ENCODE data around the gene FNDC10.

DNA sequence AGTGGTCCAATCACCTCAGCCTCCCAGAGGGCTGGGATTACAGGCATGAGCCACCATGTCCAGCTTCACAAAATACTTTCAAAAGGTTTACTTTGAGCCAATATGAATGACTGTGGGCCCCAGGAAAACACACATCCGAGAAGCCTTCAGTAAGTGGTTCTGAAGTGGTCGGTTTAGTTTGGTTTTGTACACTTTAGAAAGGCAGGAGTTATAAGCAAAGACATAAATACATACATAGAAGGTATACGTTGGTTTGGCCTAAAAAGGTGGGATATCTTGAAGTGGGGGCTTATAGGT, 12.1 kb upstream of the FNDC10 start:
- TF ChIP-seq, protein P1, sequence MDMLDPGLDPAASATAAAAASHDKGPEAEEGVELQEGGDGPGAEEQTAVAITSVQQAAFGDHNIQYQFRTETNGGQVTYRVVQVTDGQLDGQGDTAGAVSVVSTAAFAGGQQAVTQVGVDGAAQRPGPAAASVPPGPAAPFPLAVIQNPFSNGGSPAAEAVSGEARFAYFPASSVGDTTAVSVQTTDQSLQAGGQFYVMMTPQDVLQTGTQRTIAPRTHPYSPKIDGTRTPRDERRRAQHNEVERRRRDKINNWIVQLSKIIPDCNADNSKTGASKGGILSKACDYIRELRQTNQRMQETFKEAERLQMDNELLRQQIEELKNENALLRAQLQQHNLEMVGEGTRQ (IDR thresholded peaks at IDR 0.05; ENCODE audit: borderline replicate concordance, low read depth, low read length), result no peak
- TF ChIP-seq CHD2 (IDR thresholded peaks at IDR 0.05; ENCODE audit: borderline replicate concordance, low read depth, low read length) (no peak), MYC (IDR thresholded peaks at IDR 0.05; ENCODE audit: insufficient read depth, insufficient read length, insufficient replicate concordance, low read length, severe bottlenecking) (no peak), POLR2AphosphoS5 (IDR thresholded peaks at IDR 0.05; ENCODE audit: low read length) (no peak), TCF3 (IDR thresholded peaks at IDR 0.05; ENCODE audit: borderline replicate concordance, insufficient read depth, low read depth, low read length) (no peak), ZNF274 (IDR thresholded peaks at IDR 0.05; ENCODE audit: insufficient read depth, insufficient read length) (no peak)
- TF ChIP-seq, protein P2, sequence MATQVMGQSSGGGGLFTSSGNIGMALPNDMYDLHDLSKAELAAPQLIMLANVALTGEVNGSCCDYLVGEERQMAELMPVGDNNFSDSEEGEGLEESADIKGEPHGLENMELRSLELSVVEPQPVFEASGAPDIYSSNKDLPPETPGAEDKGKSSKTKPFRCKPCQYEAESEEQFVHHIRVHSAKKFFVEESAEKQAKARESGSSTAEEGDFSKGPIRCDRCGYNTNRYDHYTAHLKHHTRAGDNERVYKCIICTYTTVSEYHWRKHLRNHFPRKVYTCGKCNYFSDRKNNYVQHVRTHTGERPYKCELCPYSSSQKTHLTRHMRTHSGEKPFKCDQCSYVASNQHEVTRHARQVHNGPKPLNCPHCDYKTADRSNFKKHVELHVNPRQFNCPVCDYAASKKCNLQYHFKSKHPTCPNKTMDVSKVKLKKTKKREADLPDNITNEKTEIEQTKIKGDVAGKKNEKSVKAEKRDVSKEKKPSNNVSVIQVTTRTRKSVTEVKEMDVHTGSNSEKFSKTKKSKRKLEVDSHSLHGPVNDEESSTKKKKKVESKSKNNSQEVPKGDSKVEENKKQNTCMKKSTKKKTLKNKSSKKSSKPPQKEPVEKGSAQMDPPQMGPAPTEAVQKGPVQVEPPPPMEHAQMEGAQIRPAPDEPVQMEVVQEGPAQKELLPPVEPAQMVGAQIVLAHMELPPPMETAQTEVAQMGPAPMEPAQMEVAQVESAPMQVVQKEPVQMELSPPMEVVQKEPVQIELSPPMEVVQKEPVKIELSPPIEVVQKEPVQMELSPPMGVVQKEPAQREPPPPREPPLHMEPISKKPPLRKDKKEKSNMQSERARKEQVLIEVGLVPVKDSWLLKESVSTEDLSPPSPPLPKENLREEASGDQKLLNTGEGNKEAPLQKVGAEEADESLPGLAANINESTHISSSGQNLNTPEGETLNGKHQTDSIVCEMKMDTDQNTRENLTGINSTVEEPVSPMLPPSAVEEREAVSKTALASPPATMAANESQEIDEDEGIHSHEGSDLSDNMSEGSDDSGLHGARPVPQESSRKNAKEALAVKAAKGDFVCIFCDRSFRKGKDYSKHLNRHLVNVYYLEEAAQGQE (IDR thresholded peaks at IDR 0.05; ENCODE audit: low read depth, low read length), result no peak
